K562 (cell line): ENCODE data around the gene ARL8A. TPM values are rescaled to one million over a fixed set of nuclear protein-coding genes. Genes with fewer than 3 reads are reported as not detected.
A peak's percentile ranks its signal among the peaks of the same experiment; 100 is the strongest.

Experiments used
- CEBPB ChIP-seq: fragments of 450-650 bp; IDR thresholded peaks from 2 replicates; pipeline ENCODE4 v1.6.1; 2016; ENCODE audit warnings: missing genetic modification characterization, missing compliant biosample characterization
- HDAC2 ChIP-seq: fragments of 450-650 bp; IDR thresholded peaks from 2 replicates; pipeline ENCODE4 v1.6.1; 2016; ENCODE audit warnings: mild to moderate bottlenecking
- HSF4 ChIP-seq: fragments of 250-450 bp; sonication (Bioruptor Pico); IDR thresholded peaks from 2 replicates; pipeline ENCODE4 v2.1.2; 2022; ENCODE audit warnings: mild to moderate bottlenecking, moderate library complexity, borderline replicate concordance
- NELFE ChIP-seq: IDR thresholded peaks from 2 replicates; pipeline ENCODE4 v1.6.1; 2011; ENCODE audit warnings: mild to moderate bottlenecking; ENCODE audit not compliant: insufficient read depth, insufficient read length
- TEAD1 ChIP-seq, 2 experiments: fragments of 450-650 bp in 1 of 2; sonication (generic) in 1 of 2; formaldehyde crosslinking; IDR thresholded peaks; 2 replicates each; pipeline versions ENCODE4 v1.4.0 to v1.8.0; 2020 to 2022; ENCODE audit warnings: mild to moderate bottlenecking in 2 of 2, missing genetic modification reagents in 1 of 2
- ZNF133 ChIP-seq: fragments of 250-450 bp; sonication (Bioruptor Pico); IDR thresholded peaks from 2 replicates; pipeline ENCODE4 v1.4.0; 2020; ENCODE audit warnings: mild to moderate bottlenecking
- ZSCAN29 ChIP-seq: fragments of 450-650 bp; IDR thresholded peaks from 2 replicates; pipeline ENCODE4 v1.6.1; 2017
- polyA plus RNA-seq, 8 experiments: library from polyadenylated mRNA; depleted of rRNA in 4 of 8; stranded (reverse) in 5 of 8; unstranded in 3 of 8; fragments of >200 nt; fragmentation: Nextera tagmentation in 2 of 8; fragmentation: Illumina TruSeq in 1 of 8; extraction: Ambion mirVana in 2 of 8; extraction: Trizol in 1 of 8; gene quantifications; 2 replicates each; pipeline versions ENCODE4 v1.2.1 to v1.2.3, GENCODE V29; 2011 to 2014; ENCODE audit warnings: inconsistent platforms in 1 of 8, missing spikeins in 1 of 8
- total RNA-seq, 7 experiments: library from RNA; depleted of rRNA in 6 of 7; stranded (reverse); fragments of >200 nt in 6 of 7; fragmentation: Illumina TruSeq in 2 of 7; extraction: Trizol in 2 of 7; gene quantifications; 2 replicates each; pipeline versions ENCODE4 v1.2.1 to v1.2.3, GENCODE V29; 2011 to 2021; ENCODE audit warnings: low replicate concordance in 1 of 7
- TF ChIP-seq, protein P1 (sequence below), 2 experiments: IDR thresholded peaks; 2 replicates each; pipeline ENCODE4 v1.6.1; 2012; ENCODE audit warnings: improper control_type of control experiment in 2 of 2, low read depth in 2 of 2, low read length in 2 of 2, borderline replicate concordance in 1 of 2
- TF ChIP-seq, protein P2 (sequence below): fragments of 250-450 bp; sonication (Bioruptor Pico); IDR thresholded peaks from 2 replicates; pipeline ENCODE4 v1.8.0; 2022; ENCODE audit warnings: moderate library complexity, mild to moderate bottlenecking, inconsistent platforms
- TF ChIP-seq, protein P3 (sequence below): fragments of 450-650 bp; IDR thresholded peaks from 2 replicates; pipeline ENCODE4 v1.6.1; 2018; ENCODE audit not compliant: partially characterized antibody
- TF ChIP-seq, protein P4 (sequence below), 2 experiments: fragments of 450-650 bp; IDR thresholded peaks; 2 replicates each; pipeline ENCODE4 v1.6.1; 2016; ENCODE audit warnings: mild to moderate bottlenecking in 2 of 2, borderline replicate concordance in 1 of 2, low read depth in 1 of 2, moderate library complexity in 1 of 2

Gene ARL8A
- total and polyA plus RNA-seq, 9 of the 15 experiments (the other 6 are each of a cell fraction or from before 2014, with no cell fraction given), result 0.17 to 27.3 (median 15.6) TPM

DNA sequence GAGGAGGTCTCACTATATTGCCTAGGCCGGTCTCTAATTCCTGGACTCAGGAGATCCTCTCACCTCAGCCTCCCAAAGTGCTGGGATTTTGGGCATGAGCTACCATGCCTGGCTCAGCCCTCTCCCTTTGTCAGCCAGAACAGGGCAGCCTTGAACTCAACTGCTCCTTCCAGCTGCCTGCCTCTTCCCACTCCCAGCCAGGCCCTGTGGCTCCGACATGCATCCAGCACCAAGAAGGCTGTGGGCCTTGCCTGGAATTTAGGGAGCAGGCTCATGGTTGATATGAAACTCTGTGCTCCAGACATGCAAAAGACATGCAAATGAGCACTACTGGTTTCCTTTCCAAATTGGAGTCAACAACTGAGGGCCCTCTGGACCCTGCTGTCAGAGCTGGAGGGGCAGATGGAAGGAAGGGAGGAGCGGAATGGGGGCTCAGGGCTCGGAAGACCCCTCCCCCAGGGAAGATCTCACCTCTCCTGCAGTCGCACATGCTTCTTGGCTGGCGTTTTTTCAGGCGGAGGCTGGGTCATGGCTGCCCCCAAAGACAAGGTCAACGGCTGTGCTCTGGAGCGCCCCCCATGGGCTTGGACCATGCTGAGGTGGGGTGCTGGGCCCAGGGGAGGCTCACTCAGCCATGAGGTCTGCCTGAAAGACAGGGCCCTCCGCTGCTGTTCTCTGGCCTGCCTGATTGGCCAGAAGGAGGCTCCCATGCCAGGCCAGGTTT is 14.4 kb upstream of the ARL8A start (continued):
- TF ChIP-seq TEAD1 (CRISPR knock-in tag; IDR thresholded peaks at IDR 0.05) (no peak), HSF4 (no peak), ZNF133 (CRISPR knock-in tag) (no peak), NELFE (no peak), ZSCAN29 (no peak), CEBPB (tag) (no peak), HDAC2 (peak; percentile 55; the same call in 1 of the 2 replicates)
- TF ChIP-seq, protein P1, sequence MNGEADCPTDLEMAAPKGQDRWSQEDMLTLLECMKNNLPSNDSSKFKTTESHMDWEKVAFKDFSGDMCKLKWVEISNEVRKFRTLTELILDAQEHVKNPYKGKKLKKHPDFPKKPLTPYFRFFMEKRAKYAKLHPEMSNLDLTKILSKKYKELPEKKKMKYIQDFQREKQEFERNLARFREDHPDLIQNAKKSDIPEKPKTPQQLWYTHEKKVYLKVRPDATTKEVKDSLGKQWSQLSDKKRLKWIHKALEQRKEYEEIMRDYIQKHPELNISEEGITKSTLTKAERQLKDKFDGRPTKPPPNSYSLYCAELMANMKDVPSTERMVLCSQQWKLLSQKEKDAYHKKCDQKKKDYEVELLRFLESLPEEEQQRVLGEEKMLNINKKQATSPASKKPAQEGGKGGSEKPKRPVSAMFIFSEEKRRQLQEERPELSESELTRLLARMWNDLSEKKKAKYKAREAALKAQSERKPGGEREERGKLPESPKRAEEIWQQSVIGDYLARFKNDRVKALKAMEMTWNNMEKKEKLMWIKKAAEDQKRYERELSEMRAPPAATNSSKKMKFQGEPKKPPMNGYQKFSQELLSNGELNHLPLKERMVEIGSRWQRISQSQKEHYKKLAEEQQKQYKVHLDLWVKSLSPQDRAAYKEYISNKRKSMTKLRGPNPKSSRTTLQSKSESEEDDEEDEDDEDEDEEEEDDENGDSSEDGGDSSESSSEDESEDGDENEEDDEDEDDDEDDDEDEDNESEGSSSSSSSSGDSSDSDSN (IDR thresholded peaks at IDR 0.05; ENCODE audit: borderline replicate concordance in 1 of 2, low read depth in 2 of 2, low read length in 2 of 2), result peak; percentile 31 to 87; a peak in 3 of 4 replicates
- TF ChIP-seq, protein P2, sequence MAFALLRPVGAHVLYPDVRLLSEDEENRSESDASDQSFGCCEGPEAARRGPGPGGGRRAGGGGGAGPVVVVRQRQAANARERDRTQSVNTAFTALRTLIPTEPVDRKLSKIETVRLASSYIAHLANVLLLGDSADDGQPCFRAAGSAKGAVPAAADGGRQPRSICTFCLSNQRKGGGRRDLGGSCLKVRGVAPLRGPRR (CRISPR knock-in tag), result peak; percentile 48; the same call in 1 of the 2 replicates
- TF ChIP-seq, protein P3, sequence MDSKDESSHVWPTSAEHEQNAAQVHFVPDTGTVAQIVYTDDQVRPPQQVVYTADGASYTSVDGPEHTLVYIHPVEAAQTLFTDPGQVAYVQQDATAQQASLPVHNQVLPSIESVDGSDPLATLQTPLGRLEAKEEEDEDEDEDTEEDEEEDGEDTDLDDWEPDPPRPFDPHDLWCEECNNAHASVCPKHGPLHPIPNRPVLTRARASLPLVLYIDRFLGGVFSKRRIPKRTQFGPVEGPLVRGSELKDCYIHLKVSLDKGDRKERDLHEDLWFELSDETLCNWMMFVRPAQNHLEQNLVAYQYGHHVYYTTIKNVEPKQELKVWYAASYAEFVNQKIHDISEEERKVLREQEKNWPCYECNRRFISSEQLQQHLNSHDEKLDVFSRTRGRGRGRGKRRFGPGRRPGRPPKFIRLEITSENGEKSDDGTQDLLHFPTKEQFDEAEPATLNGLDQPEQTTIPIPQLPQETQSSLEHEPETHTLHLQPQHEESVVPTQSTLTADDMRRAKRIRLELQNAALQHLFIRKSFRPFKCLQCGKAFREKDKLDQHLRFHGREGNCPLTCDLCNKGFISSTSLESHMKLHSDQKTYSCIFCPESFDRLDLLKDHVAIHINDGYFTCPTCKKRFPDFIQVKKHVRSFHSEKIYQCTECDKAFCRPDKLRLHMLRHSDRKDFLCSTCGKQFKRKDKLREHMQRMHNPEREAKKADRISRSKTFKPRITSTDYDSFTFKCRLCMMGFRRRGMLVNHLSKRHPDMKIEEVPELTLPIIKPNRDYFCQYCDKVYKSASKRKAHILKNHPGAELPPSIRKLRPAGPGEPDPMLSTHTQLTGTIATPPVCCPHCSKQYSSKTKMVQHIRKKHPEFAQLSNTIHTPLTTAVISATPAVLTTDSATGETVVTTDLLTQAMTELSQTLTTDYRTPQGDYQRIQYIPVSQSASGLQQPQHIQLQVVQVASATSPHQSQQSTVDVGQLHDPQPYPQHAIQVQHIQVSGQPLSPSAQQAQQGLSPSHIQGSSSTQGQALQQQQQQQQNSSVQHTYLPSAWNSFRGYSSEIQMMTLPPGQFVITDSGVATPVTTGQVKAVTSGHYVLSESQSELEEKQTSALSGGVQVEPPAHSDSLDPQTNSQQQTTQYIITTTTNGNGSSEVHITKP, result peak; percentile 85
- TF ChIP-seq, protein P4, sequence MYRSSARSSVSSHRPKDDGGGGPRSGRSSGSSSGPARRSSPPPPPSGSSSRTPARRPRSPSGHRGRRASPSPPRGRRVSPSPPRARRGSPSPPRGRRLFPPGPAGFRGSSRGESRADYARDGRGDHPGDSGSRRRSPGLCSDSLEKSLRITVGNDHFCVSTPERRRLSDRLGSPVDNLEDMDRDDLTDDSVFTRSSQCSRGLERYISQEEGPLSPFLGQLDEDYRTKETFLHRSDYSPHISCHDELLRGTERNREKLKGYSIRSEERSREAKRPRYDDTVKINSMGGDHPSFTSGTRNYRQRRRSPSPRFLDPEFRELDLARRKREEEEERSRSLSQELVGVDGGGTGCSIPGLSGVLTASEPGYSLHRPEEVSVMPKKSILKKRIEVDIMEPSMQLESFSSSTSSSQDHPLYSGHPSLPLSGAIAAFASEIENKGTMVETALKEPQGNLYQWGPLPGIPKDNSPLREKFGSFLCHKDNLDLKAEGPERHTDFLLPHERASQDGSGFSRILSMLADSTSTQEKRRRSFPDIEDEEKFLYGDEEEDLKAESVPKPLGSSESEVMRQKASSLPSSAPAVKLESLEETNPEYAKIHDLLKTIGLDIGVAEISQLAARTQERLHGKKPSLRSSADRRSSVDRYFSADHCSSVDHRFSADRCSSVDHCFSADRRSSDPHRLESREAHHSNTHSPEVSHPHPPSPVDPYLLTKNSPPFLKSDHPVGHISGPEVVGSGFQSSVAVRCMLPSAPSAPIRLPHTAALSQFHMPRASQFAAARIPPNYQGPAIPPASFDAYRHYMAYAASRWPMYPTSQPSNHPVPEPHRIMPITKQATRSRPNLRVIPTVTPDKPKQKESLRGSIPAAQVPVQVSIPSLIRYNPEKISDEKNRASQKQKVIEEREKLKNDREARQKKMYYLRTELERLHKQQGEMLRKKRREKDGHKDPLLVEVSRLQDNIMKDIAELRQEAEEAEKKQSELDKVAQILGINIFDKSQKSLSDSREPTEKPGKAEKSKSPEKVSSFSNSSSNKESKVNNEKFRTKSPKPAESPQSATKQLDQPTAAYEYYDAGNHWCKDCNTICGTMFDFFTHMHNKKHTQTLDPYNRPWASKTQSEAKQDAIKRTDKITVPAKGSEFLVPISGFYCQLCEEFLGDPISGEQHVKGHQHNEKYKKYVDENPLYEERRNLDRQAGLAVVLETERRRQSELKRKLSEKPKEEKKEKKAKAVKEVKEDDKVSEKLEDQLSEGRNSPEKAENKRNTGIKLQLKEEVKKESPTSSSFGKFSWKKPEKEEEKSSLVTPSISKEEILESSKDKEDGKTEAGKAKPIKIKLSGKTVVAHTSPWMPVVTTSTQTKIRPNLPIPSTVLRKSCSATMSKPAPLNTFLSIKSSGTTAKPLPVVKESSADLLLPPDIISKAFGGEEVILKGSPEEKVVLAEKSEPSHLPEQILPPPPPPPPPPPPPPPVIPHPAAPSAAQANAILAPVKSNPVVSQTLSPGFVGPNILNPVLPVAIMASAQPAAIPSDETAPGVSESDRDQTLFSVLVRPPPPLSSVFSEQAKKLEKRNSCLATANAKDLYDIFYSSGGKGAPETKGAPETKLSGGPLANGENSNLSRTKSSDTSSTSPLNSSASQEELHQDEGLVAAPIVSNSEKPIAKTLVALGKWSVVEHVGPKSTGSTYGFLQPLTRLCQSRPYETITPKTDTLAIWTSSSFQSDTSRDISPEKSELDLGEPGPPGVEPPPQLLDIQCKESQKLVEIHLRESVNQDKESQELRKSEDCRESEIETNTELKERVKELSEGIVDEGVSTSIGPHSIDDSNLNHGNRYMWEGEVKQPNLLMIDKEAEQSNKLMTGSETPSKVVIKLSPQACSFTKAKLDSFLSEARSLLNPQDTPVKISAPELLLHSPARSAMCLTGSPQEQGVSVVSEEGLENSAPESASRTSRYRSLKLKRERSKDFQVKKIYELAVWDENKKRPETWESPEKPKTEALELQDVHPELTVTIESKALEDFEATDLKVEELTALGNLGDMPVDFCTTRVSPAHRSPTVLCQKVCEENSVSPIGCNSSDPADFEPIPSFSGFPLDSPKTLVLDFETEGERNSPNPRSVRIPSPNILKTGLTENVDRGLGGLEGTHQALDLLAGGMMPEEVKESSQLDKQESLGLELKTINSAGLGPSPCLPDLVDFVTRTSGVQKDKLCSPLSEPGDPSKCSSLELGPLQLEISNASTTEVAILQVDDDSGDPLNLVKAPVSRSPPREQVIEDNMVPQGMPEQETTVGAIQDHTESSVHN (IDR thresholded peaks at IDR 0.05; ENCODE audit: borderline replicate concordance in 1 of 2, low read depth in 1 of 2), result no peak
